HG02798 (cell line): Measurements from ENCODE around the gene IL33.

ENCODE experiments used
- ATAC-seq: cut with Tn5 transposase; IDR thresholded peaks from one replicate; pipeline ENCODE4 v1.9.1; 2021; ENCODE audit warnings: mild to moderate bottlenecking; ENCODE audit not compliant: unreplicated experiment, poor library complexity

Gene IL33

GRCh38 chr9:6271508-6272228 lies 56.1 kb downstream of the IL33 start:
- ATAC-seq, result no peak

- ATAC-seq, result no peak
Measured at GRCh38 chr9:6272229-6272598, 56.6 kb downstream of the IL33 start.

GRCh38 chr9:6277417-6277816 lies 61.8 kb downstream of the IL33 start:
- no peak for ATAC-seq

GRCh38 chr9:6301858-6302257 lies 86.3 kb downstream of the IL33 start:
- ATAC-seq, result no peak

GRCh38 chr9:6302417-6302816 lies 86.8 kb downstream of the IL33 start:
- ATAC-seq, result no peak

- ATAC-seq, result no peak
Measured at GRCh38 chr9:6304232-6304631, 88.6 kb downstream of the IL33 start.

- ATAC-seq, result peak; percentile 42
Measured at GRCh38 chr9:6305954-6306563, 90.5 kb downstream of the IL33 start.
